Transverse colon (tissue), 4 donors: ENCODE data around the gene EFNA5. TPM values are rescaled to one million over a fixed set of nuclear protein-coding genes. Genes with fewer than 3 reads are reported as not detected.
"Not testable (repeated sequence)": the region's sequence is repeated elsewhere in the genome, so short reads cannot be mapped to it uniquely, and the experiment has no call there.

Source experiments
- DNase-seq: peaks from one replicate; pipeline ENCODE4 v3.0.0-alpha.2; 2019
- H3K27ac ChIP-seq, 4 donors: fragments of 200-600 bp; sonication (generic); 2 replicates each; pipeline ENCODE4 v1.5.1; 2016 to 2018; ENCODE audit warnings: inconsistent platforms in 4 of 4
- H3K27me3 ChIP-seq: fragments of 200-600 bp; sonication (generic); 2 replicates; pipeline ENCODE4 v1.5.1; 2017; ENCODE audit warnings: inconsistent platforms
- H3K36me3 ChIP-seq, 4 donors: fragments of 200-600 bp; sonication (generic); 2 replicates each; pipeline ENCODE4 v1.5.1; 2017 to 2019; ENCODE audit warnings: inconsistent platforms in 4 of 4
- H3K4me1 ChIP-seq, 4 donors: fragments of 200-600 bp; sonication (generic); 2 replicates each; pipeline ENCODE4 v1.5.1; 2017 to 2020; ENCODE audit warnings: inconsistent platforms in 4 of 4
- H3K4me3 ChIP-seq, 4 donors: fragments of 200-600 bp; sonication (generic); 1 replicate in 1 of 4; 2 replicates in 3 of 4; pipeline versions ENCODE4 v1.5.1 to v1.6.1; 2017 to 2019; ENCODE audit warnings: inconsistent platforms in 4 of 4
- H3K9me3 ChIP-seq, 2 donors: fragments of 200-600 bp; sonication (generic); 2 replicates each; pipeline ENCODE4 v1.5.1; 2017 to 2019; ENCODE audit warnings: inconsistent platforms in 2 of 2
- CTCF ChIP-seq, 5 experiments: fragments of 200-600 bp in 3 of 5; fragments of 450-650 bp in 2 of 5; sonication (generic) in 3 of 5; IDR thresholded peaks; 1 replicate in 2 of 5; 2 replicates in 3 of 5; pipeline ENCODE4 v1.5.1; 2016 to 2017; ENCODE audit warnings: antibody characterized with exemption in 5 of 5, inconsistent platforms in 3 of 5, mild to moderate bottlenecking in 2 of 5, moderate library complexity in 1 of 5
- EP300 ChIP-seq: sonication (generic); formaldehyde crosslinking; IDR thresholded peaks from one replicate; pipeline ENCODE4 v1.6.1; 2017; ENCODE audit warnings: antibody characterized with exemption, low read depth
- POLR2A ChIP-seq: fragments of 450-650 bp; IDR thresholded peaks from one replicate; pipeline ENCODE4 v1.6.1; 2016; ENCODE audit warnings: antibody characterized with exemption, mild to moderate bottlenecking, moderate library complexity
- POLR2AphosphoS5 ChIP-seq, 3 donors: sonication (generic); formaldehyde crosslinking; IDR thresholded peaks; one replicate each; pipeline ENCODE4 v1.6.1; 2016; ENCODE audit warnings: antibody characterized with exemption in 3 of 3
- WGBS, 2 donors: methylation state at CpG; one replicate each; pipeline ENCODE4 v1.1.5; 2018; ENCODE audit warnings: low coverage in 1 of 2; 5-methylcytosine and 5-hydroxymethylcytosine counted together
- in situ Hi-C, 4 donors: fragments of 200-750 bp; cut with MboI; loops; one replicate each; pipeline versions ENCODE4 v1.15.0 to v1.15.1; 2017; ENCODE audit warnings: low sequenced_read_pairs in 3 of 4, low pct_ligation_motif_present in 1 of 4, low pct_unique_long_range_greater_than_20kb in 1 of 4
- intact Hi-C: fragments of 100-400 bp; cut with DNase I; formaldehyde crosslinking; loops from one replicate; pipeline ENCODE4 v1.15.1; 2023; ENCODE audit warnings: low total_unique reads
- total RNA-seq, 4 donors: library from RNA; depleted of rRNA; stranded (reverse); fragments of >200 nt; gene quantifications; one replicate each; pipeline ENCODE4 v1.1.0, GENCODE V29; 2016

EFNA5 gene
- total RNA-seq, 4 donors from 2014 or later = 1.5 to 18.2 (median 12.1) TPM

GRCh38 chr5:107356891-107357290 lies 313.8 kb downstream of the EFNA5 start:
- 74 to 80% methylated on average over 2 of the region's 2 CpGs for WGBS, 2 donors
- no peak for DNase-seq
- in situ Hi-C loops (no loop called here), intact Hi-C loops (no loop called here)
- Histone ChIP-seq H3K27ac (no peak overlapping the region), H3K27me3 (no peaks in the 10 kb centered on the region), H3K4me3 (no peak overlapping the region), H3K36me3 (no peaks in the 10 kb centered on the region), H3K4me1 (no peaks in the 10 kb centered on the region), H3K9me3 (no peaks in the 10 kb centered on the region)
- TF ChIP-seq CTCF (IDR thresholded peaks at IDR 0.05) (no peak), POLR2A (no peak), POLR2AphosphoS5 (IDR thresholded peaks at IDR 0.05) (no peak), EP300 (no peak)

GRCh38 chr5:107352576-107352975 lies 318.2 kb downstream of the EFNA5 start:
- intact Hi-C loops = no loop called here
- WGBS, 2 donors = 81 to 88% methylated on average over 2 of the region's 2 CpGs
- H3K9me3 ChIP-seq = no peaks in the 10 kb centered on the region

GRCh38 chr5:107346580-107346979 lies 324.2 kb downstream of the EFNA5 start:
- H3K9me3 ChIP-seq = peaks cover 14 to 17% of the 10 kb centered on the region in 2 donors
- 87 to 93% methylated on average over 3 of the region's 3 CpGs for WGBS, 2 donors
- H3K27me3 ChIP-seq, H3K36me3 ChIP-seq, DNase-seq, H3K4me1 ChIP-seq, H3K27ac ChIP-seq, in situ Hi-C loops, intact Hi-C loops, H3K4me3 ChIP-seq: not testable (repeated sequence)

More at GRCh38 chr5:107352576-107352975, 318.2 kb downstream of the EFNA5 start:
- Histone ChIP-seq H3K4me3 (no peak overlapping the region), H3K36me3 (no peaks in the 10 kb centered on the region), H3K27me3 (no peaks in the 10 kb centered on the region), H3K27ac (no peak overlapping the region), H3K4me1 (no peaks in the 10 kb centered on the region)
- TF ChIP-seq POLR2AphosphoS5 (IDR thresholded peaks at IDR 0.05) = no peak
- no peak for TF ChIP-seq POLR2A
- no peak for TF ChIP-seq EP300
- TF ChIP-seq CTCF (IDR thresholded peaks at IDR 0.05) = no peak
- in situ Hi-C loops = no loop called here
- DNase-seq = no peak

- in situ Hi-C loops (no loop called here), intact Hi-C loops (no loop called here)
- WGBS, 2 donors = 87 to 92% methylated on average over 4 of the region's 4 CpGs
- Histone ChIP-seq H3K9me3 (peaks cover 14 to 17% of the 10 kb centered on the region in 2 donors), H3K27me3 (no peaks in the 10 kb centered on the region), H3K27ac (peak overlapping the region in 1 of 4 donors; percentile 63), H3K4me1 (no peaks in the 10 kb centered on the region), H3K36me3 (no peaks in the 10 kb centered on the region), H3K4me3 (no peak overlapping the region)
- DNase-seq = no peak
- TF ChIP-seq POLR2AphosphoS5 (IDR thresholded peaks at IDR 0.05) = no peak
- no peak for TF ChIP-seq POLR2A
- no peak for TF ChIP-seq CTCF (IDR thresholded peaks at IDR 0.05)
- TF ChIP-seq EP300 = no peak
Observed at GRCh38 chr5:107342371-107342770, 328.4 kb downstream of the EFNA5 start.
